Activated T-helper 17 cell treated with anti-CD3 and anti-CD28 coated beads, Interleukin-2, amount 50 U/mL, for 72 hours (primary cell): Measurements from ENCODE around the gene TRAPPC12. TPM values are rescaled to one million over a fixed set of nuclear protein-coding genes. Genes with fewer than 3 reads are reported as not detected.

Source experiments
- ATAC-seq: fragments of 150-1000 bp; cut with Tn5 transposase; replicated peaks from 2 replicates; pipeline ENCODE4 v1.10.0; 2021; ENCODE audit warnings: mild to moderate bottlenecking, moderate library complexity
- H3K27ac Mint-ChIP-seq: one replicate; pipeline ENCODE4 v1.8.0; 2022; ENCODE audit warnings: mixed read lengths
- H3K27me3 Mint-ChIP-seq: one replicate; pipeline ENCODE4 v1.8.0; 2022; ENCODE audit warnings: mixed read lengths
- H3K36me3 Mint-ChIP-seq: one replicate; pipeline ENCODE4 v1.8.0; 2022; ENCODE audit warnings: low read depth, mild to moderate bottlenecking, mixed read lengths
- H3K4me1 Mint-ChIP-seq: one replicate; pipeline ENCODE4 v1.8.0; 2022; ENCODE audit warnings: mixed read lengths
- H3K4me3 Mint-ChIP-seq: one replicate; pipeline ENCODE4 v1.8.0; 2022; ENCODE audit warnings: mild to moderate bottlenecking, mixed read lengths
- H3K9me3 Mint-ChIP-seq: one replicate; pipeline ENCODE4 v1.8.0; 2022; ENCODE audit warnings: mixed read lengths
- total RNA-seq, 2 donors: library from RNA; stranded (reverse); gene quantifications; one replicate each; pipeline ENCODE4 v1.2.3, GENCODE V29; 2022

The TRAPPC12 gene
- total RNA-seq = 10 to 100 TPM; 67.2 to 70.6 TPM

GRCh38 chr2:3379647-3380534 lies at the start of gene TRAPPC12:
Gene TRAPPC12 (plus strand): TSS chr2:3379694. CDS start chr2:3387624, 7,930 bp downstream.
- Mint-ChIP-seq H3K27ac (peak within 1 kb of the TSS; percentile 98), H3K36me3 (peaks cover 23% of the 10 kb centered on the region), H3K27me3 (no peaks in the 10 kb centered on the region), H3K4me1 (peaks cover 21% of the 10 kb centered on the region), H3K9me3 (no peaks in the 10 kb centered on the region), H3K4me3 (peak within 1 kb of the TSS; percentile 98)
- ATAC-seq = peak; percentile 78

GRCh38 chr2:3332133-3332532 lies 47.4 kb upstream of the TRAPPC12 start:
- ATAC-seq = no peak
- H3K27ac Mint-ChIP-seq = no peak overlapping the region
- no peaks in the 10 kb centered on the region for H3K9me3 Mint-ChIP-seq
- no peaks in the 10 kb centered on the region for H3K27me3 Mint-ChIP-seq
- peaks cover 61% of the 10 kb centered on the region for H3K36me3 Mint-ChIP-seq
- H3K4me3 Mint-ChIP-seq = no peak overlapping the region
- peaks cover 12% of the 10 kb centered on the region for H3K4me1 Mint-ChIP-seq

GRCh38 chr2:3334392-3335345 lies 44.8 kb upstream of the TRAPPC12 start:
- no peak overlapping the region for H3K4me3 Mint-ChIP-seq
- no peaks in the 10 kb centered on the region for H3K27me3 Mint-ChIP-seq
- H3K27ac Mint-ChIP-seq = no peak overlapping the region
- peaks cover 8% of the 10 kb centered on the region for H3K4me1 Mint-ChIP-seq
- H3K36me3 Mint-ChIP-seq = peaks cover 69% of the 10 kb centered on the region
- no peaks in the 10 kb centered on the region for H3K9me3 Mint-ChIP-seq
- no peak for ATAC-seq

- Mint-ChIP-seq H3K27me3 (no peaks in the 10 kb centered on the region), H3K4me3 (no peak overlapping the region), H3K27ac (no peak overlapping the region), H3K36me3 (peaks cover 61% of the 10 kb centered on the region), H3K9me3 (no peaks in the 10 kb centered on the region), H3K4me1 (no peaks in the 10 kb centered on the region)
- ATAC-seq = no peak
These were observed 42.6 kb upstream of the TRAPPC12 start for GRCh38 chr2:3336844-3337243.

GRCh38 chr2:3338340-3338739 lies 41.2 kb upstream of the TRAPPC12 start:
- no peak overlapping the region for H3K27ac Mint-ChIP-seq
- no peaks in the 10 kb centered on the region for H3K27me3 Mint-ChIP-seq
- no peak overlapping the region for H3K4me3 Mint-ChIP-seq
- no peak for ATAC-seq
- peaks cover 48% of the 10 kb centered on the region for H3K36me3 Mint-ChIP-seq
- H3K9me3 Mint-ChIP-seq = no peaks in the 10 kb centered on the region
- no peaks in the 10 kb centered on the region for H3K4me1 Mint-ChIP-seq

- H3K27me3 Mint-ChIP-seq = no peaks in the 10 kb centered on the region
- H3K4me1 Mint-ChIP-seq = no peaks in the 10 kb centered on the region
- H3K36me3 Mint-ChIP-seq = peaks cover 32% of the 10 kb centered on the region
- no peak overlapping the region for H3K27ac Mint-ChIP-seq
- H3K4me3 Mint-ChIP-seq = no peak overlapping the region
- H3K9me3 Mint-ChIP-seq = no peaks in the 10 kb centered on the region
- no peak for ATAC-seq
These were observed 39.4 kb upstream of the TRAPPC12 start for GRCh38 chr2:3340144-3340543.

- Mint-ChIP-seq H3K9me3 (no peaks in the 10 kb centered on the region), H3K27me3 (no peaks in the 10 kb centered on the region), H3K36me3 (peaks cover 31% of the 10 kb centered on the region), H3K27ac (no peak overlapping the region), H3K4me3 (no peak overlapping the region), H3K4me1 (no peaks in the 10 kb centered on the region)
- ATAC-seq = no peak
These were observed 38.2 kb upstream of the TRAPPC12 start for GRCh38 chr2:3341336-3341735.

GRCh38 chr2:3342324-3342723 lies 37.2 kb upstream of the TRAPPC12 start:
- Mint-ChIP-seq H3K36me3 (peaks cover 32% of the 10 kb centered on the region), H3K27me3 (no peaks in the 10 kb centered on the region), H3K27ac (no peak overlapping the region), H3K4me1 (no peaks in the 10 kb centered on the region), H3K4me3 (no peak overlapping the region), H3K9me3 (no peaks in the 10 kb centered on the region)
- no peak for ATAC-seq

GRCh38 chr2:3343012-3343411 lies 36.5 kb upstream of the TRAPPC12 start:
- no peak for ATAC-seq
- Mint-ChIP-seq H3K4me1 (no peaks in the 10 kb centered on the region), H3K27me3 (no peaks in the 10 kb centered on the region), H3K36me3 (peaks cover 32% of the 10 kb centered on the region), H3K27ac (no peak overlapping the region), H3K4me3 (no peak overlapping the region), H3K9me3 (no peaks in the 10 kb centered on the region)

GRCh38 chr2:3344897-3345296 lies 34.6 kb upstream of the TRAPPC12 start:
- no peak for ATAC-seq
- Mint-ChIP-seq H3K4me1 (no peaks in the 10 kb centered on the region), H3K27ac (no peak overlapping the region), H3K9me3 (no peaks in the 10 kb centered on the region), H3K27me3 (no peaks in the 10 kb centered on the region), H3K4me3 (no peak overlapping the region), H3K36me3 (peaks cover 38% of the 10 kb centered on the region)

- no peak overlapping the region for H3K27ac Mint-ChIP-seq
- no peak for ATAC-seq
- H3K4me3 Mint-ChIP-seq = no peak overlapping the region
- H3K36me3 Mint-ChIP-seq = peaks cover 45% of the 10 kb centered on the region
- H3K27me3 Mint-ChIP-seq = no peaks in the 10 kb centered on the region
- no peaks in the 10 kb centered on the region for H3K9me3 Mint-ChIP-seq
- H3K4me1 Mint-ChIP-seq = no peaks in the 10 kb centered on the region
These were observed 33.9 kb upstream of the TRAPPC12 start for GRCh38 chr2:3345621-3346020.

- peaks cover 67% of the 10 kb centered on the region for H3K36me3 Mint-ChIP-seq
- ATAC-seq = no peak
- no peak overlapping the region for H3K4me3 Mint-ChIP-seq
- H3K9me3 Mint-ChIP-seq = peaks cover 3% of the 10 kb centered on the region
- no peaks in the 10 kb centered on the region for H3K4me1 Mint-ChIP-seq
- H3K27me3 Mint-ChIP-seq = no peaks in the 10 kb centered on the region
- no peak overlapping the region for H3K27ac Mint-ChIP-seq
These were observed 30.7 kb upstream of the TRAPPC12 start for GRCh38 chr2:3348767-3349166.

GRCh38 chr2:3349211-3349693 lies 30.2 kb upstream of the TRAPPC12 start:
- ATAC-seq = no peak
- no peaks in the 10 kb centered on the region for H3K4me1 Mint-ChIP-seq
- peaks cover 3% of the 10 kb centered on the region for H3K9me3 Mint-ChIP-seq
- H3K36me3 Mint-ChIP-seq = peaks cover 72% of the 10 kb centered on the region
- H3K4me3 Mint-ChIP-seq = no peak overlapping the region
- no peak overlapping the region for H3K27ac Mint-ChIP-seq
- no peaks in the 10 kb centered on the region for H3K27me3 Mint-ChIP-seq

- Mint-ChIP-seq H3K27ac (no peak overlapping the region), H3K4me1 (no peaks in the 10 kb centered on the region), H3K27me3 (no peaks in the 10 kb centered on the region), H3K36me3 (peaks cover 48% of the 10 kb centered on the region), H3K9me3 (peaks cover 3% of the 10 kb centered on the region), H3K4me3 (no peak overlapping the region)
- no peak for ATAC-seq
These were observed 24.5 kb upstream of the TRAPPC12 start for GRCh38 chr2:3354986-3355385.
